Vein endothelial cell (primary cell): Measurements from ENCODE around the gene CCL17. TPM values are rescaled to one million over a fixed set of nuclear protein-coding genes. Genes with fewer than 3 reads are reported as not detected.

Source experiments
- total RNA-seq: library from RNA; depleted of rRNA; stranded (reverse); fragments of >200 nt; gene quantifications from 2 replicates; pipeline ENCODE4 v1.2.3, GENCODE V29; 2012

CCL17 gene
- total RNA-seq: not detected in 2 replicates

DNA sequence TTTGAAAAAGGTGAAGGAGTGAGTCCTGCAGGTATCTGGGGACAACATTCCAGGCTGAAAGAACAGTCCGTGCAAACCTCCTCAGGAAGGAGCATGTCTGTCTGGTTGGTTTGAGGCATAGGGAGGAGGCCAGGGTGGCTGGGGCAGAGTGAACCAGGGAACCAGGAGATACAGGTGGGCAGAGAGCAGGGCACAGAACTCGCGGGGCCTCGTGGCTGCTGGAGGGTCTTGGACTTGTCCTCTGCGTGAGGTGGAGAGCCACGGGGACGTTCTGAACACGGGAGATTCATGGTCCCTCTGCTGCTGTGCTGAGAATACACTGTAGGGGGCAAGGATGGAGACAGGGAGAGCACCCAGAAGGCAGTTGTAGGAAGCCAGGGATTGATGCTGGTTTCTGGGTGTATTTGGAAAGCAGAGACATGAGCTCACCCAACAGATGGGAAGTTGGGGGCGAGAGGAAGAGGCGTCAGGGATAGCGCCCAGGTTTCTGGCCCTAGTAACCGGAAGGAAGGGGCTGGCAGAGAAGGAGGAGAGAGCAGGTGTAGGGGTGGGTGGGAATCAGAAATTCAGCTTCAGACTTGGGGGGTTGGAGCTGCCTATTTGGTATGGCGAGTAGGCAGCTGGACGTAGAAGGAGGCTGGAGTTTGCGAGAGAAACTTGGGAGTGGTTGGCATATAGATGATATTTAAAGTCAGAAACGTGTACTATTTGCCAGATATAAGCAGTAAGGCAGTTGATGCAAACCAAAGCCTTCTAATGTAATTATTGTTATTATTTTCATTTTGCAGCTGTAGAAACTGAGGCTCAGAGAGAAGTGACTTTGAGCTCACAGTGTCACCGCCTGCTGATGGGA lies at the start of gene CCL17:
Gene CCL17 (plus strand): TSS at position 803 of the 853 bp plus-strand sequence. CDS start 9,166 bp downstream, outside the sequence.

DNA sequence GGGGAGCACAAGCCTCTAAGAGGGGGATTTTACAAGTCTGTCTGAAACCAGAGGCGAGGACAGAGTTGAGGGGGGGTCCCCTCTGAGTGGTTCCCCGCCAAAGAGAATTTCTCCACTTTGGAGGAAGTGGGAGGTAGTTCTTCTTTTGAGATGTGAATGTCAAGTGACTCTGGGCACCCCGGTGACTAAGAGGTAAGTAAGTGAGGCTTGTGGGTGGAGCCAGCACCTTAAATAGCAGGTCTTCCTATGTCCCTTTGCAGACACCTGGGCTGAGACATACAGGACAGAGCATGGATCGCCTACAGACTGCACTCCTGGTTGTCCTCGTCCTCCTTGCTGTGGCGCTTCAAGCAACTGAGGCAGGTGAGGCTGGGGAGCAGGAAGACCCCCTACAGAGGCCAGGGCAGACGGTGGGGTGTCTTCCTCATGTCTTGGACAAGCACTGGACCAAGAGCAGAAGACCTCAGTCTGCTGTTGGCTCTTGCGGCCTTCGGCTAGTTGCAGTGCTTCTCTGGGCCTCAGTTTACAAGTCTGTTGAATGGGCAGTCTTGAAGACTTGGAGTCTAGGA lies 46.0 kb upstream of the CCL17 start, which contains the start of gene CCL22:
Gene CCL22 (plus strand): TSS at position 257 of the 569 bp plus-strand sequence. CDS start 34 bp downstream, at position 291.

DNA sequence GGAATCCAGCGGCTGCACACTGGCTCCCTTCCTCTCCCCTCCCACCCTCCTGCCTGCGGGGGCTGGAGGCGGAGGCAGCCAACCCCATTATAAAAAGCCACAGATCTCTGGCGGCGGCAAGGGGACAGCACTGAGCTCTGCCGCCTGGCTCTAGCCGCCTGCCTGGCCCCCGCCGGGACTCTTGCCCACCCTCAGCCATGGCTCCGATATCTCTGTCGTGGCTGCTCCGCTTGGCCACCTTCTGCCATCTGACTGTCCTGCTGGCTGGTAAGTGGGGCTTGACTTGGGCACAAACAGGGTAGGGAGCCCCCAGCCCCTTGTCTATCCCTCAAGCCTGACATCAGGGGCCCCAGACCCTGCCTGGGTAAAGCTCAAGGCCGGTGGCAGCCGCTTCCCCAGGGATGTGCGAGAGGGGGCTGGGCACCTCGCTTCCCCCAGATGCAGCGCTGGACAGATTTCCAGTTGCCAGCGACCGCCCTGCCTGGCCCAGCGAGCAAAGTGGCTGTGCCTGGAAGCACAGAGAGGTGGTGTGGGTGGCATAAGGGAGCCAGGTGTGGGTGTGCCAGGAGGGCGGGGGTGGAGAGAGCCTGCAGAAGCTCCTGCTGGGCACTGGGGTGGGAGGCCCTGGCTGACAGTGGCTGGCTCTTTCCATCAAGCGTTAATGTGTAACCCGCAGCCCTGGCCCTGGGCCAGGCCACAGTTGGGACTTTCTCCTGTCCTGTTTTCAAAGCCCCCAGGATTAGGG lies 32.0 kb upstream of the CCL17 start, which contains the start of gene CX3CL1:
Gene CX3CL1 (plus strand): TSS at position 119 of the 745 bp plus-strand sequence. CDS start 79 bp downstream, at position 198.

DNA sequence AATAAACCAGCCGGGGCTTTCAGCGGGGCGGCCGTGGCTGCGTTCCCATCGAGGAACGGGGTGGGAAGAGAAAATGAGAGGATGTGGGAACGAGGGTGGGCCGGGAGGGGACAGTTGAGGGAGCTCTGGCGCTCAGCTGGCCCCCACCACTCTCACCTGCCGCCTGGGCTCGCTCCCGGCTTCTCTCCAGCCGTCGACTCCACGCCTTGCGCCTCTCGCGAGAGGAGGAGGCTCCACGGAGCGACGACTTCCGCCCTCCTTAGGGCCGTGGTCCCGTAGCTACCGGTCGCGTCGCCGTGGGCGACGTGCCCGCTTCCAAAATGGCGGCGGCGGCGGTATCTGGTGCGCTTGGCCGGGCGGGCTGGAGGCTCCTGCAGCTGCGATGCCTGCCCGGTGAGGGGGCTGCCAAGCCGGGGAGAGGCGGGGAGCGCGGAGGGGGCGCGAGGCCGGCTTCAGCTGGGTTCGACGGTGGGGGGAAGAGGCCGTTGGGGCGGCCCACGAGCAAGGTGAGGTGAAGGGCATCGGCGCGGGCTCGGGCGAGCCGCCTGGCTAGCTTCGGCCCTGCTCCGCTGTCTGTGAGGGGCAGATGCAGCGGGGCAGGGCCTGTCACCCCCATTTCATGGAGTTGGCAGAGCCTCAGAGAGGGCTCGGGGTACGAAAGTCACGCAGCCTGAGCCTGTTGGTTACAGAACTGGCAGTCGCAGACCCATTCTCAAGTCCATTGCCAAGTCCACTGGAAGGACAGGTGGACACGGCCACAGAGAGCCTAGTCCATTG lies 42.8 kb downstream of the CCL17 start, which contains the start of the genes CIAPIN1 and COQ9:
Gene CIAPIN1 (minus strand): TSS at position 200 of the 777 bp plus-strand sequence. CDS start 6,457 bp downstream, outside the sequence.
Gene COQ9 (plus strand): TSS at position 294 of the 777 bp plus-strand sequence. CDS start 27 bp downstream, at position 321.

DNA sequence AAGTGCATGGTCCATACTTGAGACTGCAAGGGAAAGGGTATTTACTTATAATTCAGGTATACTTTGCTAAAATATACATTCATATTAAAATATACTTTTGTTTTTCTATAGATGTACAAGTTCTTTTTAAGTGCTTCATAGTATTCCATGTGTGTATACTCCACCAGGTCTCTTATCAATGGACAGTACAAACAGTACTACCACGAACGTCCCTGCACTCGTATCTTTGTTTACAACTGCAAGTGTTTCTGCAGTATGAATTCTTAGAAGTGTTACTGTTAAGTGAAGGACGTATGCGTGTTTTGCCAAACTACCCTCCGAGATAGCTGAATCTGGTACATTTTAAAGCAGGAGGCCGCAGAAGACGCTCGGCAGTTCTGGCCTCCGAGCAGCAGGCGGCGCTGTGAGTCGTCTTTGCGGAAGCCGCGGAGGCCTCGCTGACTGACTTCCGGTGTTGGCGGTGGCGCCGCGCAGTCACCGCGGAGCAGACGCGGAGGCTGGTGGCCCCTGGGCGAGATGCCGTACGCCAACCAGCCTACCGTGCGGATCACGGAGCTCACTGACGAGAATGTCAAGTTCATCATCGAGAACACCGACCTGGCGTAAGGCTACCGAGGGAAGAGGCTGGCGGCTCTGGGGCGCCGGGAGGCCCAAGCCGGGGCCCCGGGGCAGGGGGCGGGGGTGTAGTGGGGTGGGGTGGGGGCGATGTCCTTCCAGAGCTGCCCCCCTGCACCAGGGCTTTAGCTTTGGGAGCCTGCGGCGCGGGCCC lies 57.8 kb downstream of the CCL17 start, which contains the start of gene POLR2C:
Gene POLR2C (plus strand): TSS at position 471 of the 769 bp plus-strand sequence. CDS start 46 bp downstream, at position 517.

Other genes starting within 250 kb of the CCL17 start
- gene PSME3IP1, start 218.7 kb upstream of the CCL17 start, total RNA-seq: 78.7 and 108 TPM in 2 replicates
- gene RSPRY1, start 218.4 kb upstream of the CCL17 start, total RNA-seq: 71.9 and 81.5 TPM in 2 replicates
- gene ARL2BP, start 159.5 kb upstream of the CCL17 start, total RNA-seq: 128 and 147 TPM in 2 replicates
- gene PLLP, start 120.1 kb upstream of the CCL17 start, total RNA-seq: 8.4 and 10.1 TPM in 2 replicates
- gene CCL22, start 46.0 kb upstream of the CCL17 start, total RNA-seq: not detected in 2 replicates
- gene CX3CL1, start 32.3 kb upstream of the CCL17 start, total RNA-seq: 7.2 and 15.4 TPM in 2 replicates
- 86.6 and 89.0 TPM in 2 replicates for gene CIAPIN1, start 42.6 kb downstream of the CCL17 start, total RNA-seq
- 48.1 and 50.3 TPM in 2 replicates for gene COQ9, start 42.7 kb downstream of the CCL17 start, total RNA-seq
- gene POLR2C, start 57.9 kb downstream of the CCL17 start, total RNA-seq: 116 and 142 TPM in 2 replicates
- 13.4 and 26.5 TPM in 2 replicates for gene DOK4, start 81.7 kb downstream of the CCL17 start, total RNA-seq
- 8.2 and 8.6 TPM in 2 replicates for gene CCDC102A, start 131.8 kb downstream of the CCL17 start, total RNA-seq
- gene ADGRG5, start 137.9 kb downstream of the CCL17 start, total RNA-seq: under 0.01 TPM in 1 of 2 replicates, not detected in the other
- 58.5 and 88.1 TPM in 2 replicates for gene ADGRG1, start 223.9 kb downstream of the CCL17 start, total RNA-seq